Coronary artery (tissue), 2 donors: ENCODE results near the gene SCD5.

Experiments used
- DNase-seq: peaks from one replicate; pipeline ENCODE4 v3.0.0-alpha.2; 2017; ENCODE audit warnings: low spot score
- H3K27ac ChIP-seq, 2 donors: fragments of 200-600 bp; sonication (generic); one replicate each; pipeline ENCODE4 v1.5.1; 2016 to 2019
- H3K4me3 ChIP-seq: fragments of 200-600 bp; sonication (generic); 2 replicates; pipeline ENCODE4 v1.5.1; 2016; ENCODE audit warnings: mild to moderate bottlenecking, moderate library complexity
- TF ChIP-seq, protein P1 (sequence below): fragments of 200-600 bp; sonication (generic); IDR thresholded peaks from one replicate; pipeline ENCODE4 v1.5.1; 2019; ENCODE audit warnings: antibody characterized with exemption

SCD5 gene

DNA sequence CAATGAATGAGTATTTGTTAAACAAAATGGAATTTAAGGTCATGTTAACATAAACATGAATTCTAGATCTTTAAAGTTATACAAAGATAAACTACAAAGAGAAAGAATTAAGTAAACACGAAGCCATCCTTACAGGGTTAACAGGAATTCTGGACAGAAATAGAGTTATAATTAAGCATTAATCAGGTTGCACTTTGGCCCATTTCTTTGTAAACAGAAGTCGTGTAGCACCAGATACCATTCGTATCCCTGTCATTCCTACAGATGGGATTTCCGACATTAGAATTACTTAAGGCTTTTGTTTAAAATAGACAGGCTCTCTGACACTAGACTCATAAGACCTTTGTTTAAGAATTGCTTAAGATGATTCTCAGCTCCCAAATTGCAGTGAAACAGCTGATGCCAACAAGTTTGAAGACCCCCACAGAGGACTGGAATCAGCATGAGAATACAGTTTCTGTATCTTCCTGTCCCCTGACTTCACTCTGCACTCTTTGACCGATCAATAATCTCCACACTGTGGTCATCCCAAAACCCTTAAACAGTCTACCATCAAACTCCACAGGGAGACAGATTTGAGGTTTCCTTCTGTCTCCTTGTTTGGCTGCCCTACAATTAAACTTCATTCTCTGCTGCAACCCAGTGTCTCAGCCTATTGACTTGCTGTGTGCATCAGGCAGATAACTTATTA lies 214.6 kb downstream of the SCD5 start:
- DNase-seq, result no peak
- TF ChIP-seq, protein P1, sequence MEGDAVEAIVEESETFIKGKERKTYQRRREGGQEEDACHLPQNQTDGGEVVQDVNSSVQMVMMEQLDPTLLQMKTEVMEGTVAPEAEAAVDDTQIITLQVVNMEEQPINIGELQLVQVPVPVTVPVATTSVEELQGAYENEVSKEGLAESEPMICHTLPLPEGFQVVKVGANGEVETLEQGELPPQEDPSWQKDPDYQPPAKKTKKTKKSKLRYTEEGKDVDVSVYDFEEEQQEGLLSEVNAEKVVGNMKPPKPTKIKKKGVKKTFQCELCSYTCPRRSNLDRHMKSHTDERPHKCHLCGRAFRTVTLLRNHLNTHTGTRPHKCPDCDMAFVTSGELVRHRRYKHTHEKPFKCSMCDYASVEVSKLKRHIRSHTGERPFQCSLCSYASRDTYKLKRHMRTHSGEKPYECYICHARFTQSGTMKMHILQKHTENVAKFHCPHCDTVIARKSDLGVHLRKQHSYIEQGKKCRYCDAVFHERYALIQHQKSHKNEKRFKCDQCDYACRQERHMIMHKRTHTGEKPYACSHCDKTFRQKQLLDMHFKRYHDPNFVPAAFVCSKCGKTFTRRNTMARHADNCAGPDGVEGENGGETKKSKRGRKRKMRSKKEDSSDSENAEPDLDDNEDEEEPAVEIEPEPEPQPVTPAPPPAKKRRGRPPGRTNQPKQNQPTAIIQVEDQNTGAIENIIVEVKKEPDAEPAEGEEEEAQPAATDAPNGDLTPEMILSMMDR, result no peak
- Histone ChIP-seq H3K27ac (no peak overlapping the region), H3K4me3 (no peak overlapping the region)

DNA sequence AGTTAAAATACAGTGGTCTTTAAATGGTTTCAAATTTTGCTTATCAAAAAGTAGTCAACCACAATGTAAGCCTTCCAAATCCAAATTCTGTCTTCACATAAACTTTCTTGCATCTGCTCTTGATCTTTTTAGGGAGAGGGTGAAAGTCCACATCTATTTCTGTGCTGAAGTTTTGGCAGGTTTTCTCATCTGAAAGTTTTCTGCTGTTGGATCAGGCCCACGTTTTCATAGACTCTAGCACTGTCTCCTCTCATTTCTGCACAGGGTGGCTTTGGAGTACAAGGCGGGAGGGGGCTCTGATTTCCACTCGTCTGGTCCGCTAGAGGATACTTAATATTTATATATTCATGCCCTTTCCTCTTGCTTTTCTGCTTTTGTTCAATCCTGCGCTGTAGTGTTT lies 218.7 kb downstream of the SCD5 start:
- Histone ChIP-seq H3K27ac (no peak overlapping the region), H3K4me3 (no peak overlapping the region)
- TF ChIP-seq, protein P1, result no peak
- DNase-seq, result no peak
